ENCODE results near the gene NEDD4L.
"Not testable (repeated sequence)": the region's sequence is repeated elsewhere in the genome, so short reads cannot be mapped to it uniquely, and the experiment has no call there.

NEDD4L gene

DNA sequence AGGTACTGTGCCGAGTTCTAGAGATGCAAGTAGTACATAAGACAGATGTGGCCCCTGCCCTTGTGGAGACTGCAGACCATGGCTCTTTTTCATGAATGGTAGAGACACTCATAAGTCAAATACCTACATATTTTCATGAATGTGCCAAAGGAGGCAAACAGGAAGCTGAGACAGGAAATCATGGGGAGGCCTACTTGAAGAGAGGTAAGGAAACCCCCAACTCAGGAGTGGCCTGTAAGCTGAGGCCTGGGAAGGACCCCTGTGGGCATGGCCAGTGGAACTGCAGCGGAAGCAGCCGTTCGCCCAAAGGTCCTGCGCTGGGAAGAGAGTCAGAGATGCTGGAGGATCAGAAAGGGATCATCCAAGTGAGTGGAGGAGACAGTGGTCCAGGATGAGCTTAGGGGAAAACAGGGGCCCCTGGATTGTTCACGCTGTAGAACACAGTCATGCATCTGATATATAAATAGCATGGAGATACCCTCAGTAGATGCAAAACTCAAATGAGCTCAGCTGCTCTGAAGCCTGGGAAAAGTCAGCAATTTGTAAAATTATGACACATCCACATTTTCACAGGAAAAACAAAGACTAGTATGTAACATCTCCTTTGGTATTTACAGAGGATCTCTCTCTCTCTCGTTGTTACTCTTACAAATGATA lies 228.9 kb downstream of the NEDD4L start:
- DNase-seq, result no peak

GRCh38 chr18:58275176-58275575 lies 231.2 kb downstream of the NEDD4L start:
- DNase-seq, result no peak

- no peak for DNase-seq
These were observed 233.0 kb downstream of the NEDD4L start for GRCh38 chr18:58276789-58277739.

DNA sequence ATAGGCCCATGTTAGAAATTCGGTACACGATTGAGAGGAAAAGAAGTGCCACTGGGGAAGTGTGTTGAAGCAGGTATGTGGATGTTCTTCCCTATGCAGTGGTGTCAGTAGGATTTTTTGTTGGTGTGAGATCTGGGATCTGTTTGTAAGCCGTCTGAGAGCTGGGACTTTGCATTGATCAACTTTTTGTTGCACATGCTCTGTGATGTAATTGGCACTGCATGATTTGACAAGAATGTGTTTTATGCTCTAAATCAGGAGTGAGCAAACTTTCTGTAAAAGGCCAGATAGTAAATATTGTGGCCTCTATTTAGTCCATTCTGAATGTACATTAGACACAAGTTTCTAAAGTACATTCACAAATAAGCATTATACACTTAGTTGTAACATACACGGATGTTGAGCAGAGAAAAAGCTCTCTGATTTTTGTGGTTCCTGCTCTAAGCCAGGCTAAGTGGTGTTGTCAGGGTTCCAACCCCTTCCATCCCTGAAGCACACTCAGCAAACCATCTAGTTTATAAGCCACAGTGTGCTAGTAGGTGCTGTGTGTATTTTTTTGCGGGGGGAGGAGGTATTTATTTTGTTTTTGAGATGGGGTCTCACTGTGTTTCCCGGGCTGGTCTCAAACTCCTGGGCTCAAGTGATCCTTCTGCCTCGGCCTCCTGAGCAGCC lies 235.6 kb downstream of the NEDD4L start:
- no peak for DNase-seq

DNA sequence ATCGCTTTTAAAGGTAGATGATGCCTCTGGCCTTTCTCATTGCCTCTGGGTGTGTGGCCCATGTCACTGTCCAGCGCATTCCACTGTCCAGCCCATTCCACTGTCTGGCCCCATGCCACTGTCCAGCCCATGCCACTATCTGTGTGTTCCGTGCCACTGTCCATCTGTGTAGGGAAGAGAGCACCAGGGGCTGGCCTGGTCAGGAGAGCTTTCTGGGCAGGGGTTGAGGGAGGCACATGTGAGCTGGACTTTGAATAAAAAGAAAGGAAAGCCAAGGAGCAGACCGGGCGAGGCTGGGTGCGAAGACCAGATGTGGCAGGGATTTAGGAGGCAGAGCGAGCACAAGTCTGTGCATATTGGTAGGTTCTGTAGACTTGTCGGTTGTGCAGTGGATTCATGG lies 236.2 kb downstream of the NEDD4L start:
- DNase-seq, result no peak

GRCh38 chr18:58282872-58283271 lies 238.8 kb downstream of the NEDD4L start:
- DNase-seq, result not testable (repeated sequence)

GRCh38 chr18:58284699-58285448 lies 240.8 kb downstream of the NEDD4L start:
- no peak for DNase-seq

- no peak for DNase-seq
These were observed 241.6 kb downstream of the NEDD4L start for GRCh38 chr18:58285449-58286130.

DNA sequence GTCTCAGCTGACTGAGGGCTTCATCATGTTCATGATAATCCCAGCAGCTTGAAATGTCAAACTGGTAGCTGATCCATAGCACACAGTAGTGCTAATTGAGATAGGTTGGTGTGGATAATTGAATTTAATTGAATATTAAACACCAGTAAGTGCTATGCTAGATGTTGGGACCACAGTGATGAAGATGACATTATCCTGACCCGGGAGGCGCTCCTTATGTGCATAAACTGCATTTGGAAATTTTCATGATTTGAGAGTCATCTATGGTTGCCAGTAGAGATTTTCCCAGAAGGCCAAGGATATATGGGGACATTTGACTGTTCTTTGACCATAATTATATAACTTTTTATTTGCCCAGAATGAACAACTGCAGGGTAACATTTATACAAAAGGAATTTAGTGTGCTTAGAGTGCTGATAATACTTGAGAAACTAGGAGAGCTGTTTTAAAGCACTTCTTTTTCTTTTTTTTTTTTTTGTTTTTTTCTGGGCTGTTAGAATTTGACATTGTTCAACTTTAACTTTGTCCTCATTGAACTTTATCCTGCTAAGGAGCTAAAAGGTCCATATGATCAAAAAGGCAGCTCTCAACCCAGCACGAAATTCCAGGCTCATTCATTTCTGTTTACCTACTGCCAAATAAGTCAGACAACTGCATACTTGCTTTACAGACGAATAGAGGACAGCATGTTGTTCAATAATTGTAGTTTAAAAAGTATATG lies 242.8 kb downstream of the NEDD4L start:
- DNase-seq, result no peak

- DNase-seq, result no peak
These were observed 243.6 kb downstream of the NEDD4L start for GRCh38 chr18:58287353-58288274.

GRCh38 chr18:58288921-58289797 lies 245.1 kb downstream of the NEDD4L start:
- peak in 1 of 5 donors; percentile 22 for DNase-seq

- DNase-seq, result no peak
These were observed 246.2 kb downstream of the NEDD4L start for GRCh38 chr18:58290116-58290695.

GRCh38 chr18:58291131-58291530 lies 247.1 kb downstream of the NEDD4L start:
- DNase-seq, result no peak

- DNase-seq, result no peak
These were observed 248.6 kb downstream of the NEDD4L start for GRCh38 chr18:58292638-58293037.

DNA sequence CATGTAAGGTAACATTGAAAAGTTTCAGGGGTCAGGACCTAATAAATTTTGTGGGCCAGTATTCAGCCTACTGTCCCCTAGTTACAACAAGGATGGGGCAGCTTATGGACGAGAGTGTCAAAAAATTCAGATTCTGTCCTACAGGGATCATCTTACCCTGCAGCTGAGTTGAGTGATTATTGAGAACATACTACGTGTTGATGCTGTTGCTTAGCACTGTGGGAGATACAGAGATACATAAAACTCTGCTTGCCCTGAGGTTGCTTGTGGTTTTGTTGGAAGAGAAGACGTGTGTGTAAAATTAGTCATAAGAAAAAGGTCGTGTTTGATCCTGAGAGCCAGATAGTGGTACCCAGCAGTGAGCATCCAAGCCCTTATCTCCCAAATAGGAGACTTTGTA lies 253.2 kb downstream of the NEDD4L start:
- peak in 1 of 5 donors; percentile 29 for DNase-seq

DNA sequence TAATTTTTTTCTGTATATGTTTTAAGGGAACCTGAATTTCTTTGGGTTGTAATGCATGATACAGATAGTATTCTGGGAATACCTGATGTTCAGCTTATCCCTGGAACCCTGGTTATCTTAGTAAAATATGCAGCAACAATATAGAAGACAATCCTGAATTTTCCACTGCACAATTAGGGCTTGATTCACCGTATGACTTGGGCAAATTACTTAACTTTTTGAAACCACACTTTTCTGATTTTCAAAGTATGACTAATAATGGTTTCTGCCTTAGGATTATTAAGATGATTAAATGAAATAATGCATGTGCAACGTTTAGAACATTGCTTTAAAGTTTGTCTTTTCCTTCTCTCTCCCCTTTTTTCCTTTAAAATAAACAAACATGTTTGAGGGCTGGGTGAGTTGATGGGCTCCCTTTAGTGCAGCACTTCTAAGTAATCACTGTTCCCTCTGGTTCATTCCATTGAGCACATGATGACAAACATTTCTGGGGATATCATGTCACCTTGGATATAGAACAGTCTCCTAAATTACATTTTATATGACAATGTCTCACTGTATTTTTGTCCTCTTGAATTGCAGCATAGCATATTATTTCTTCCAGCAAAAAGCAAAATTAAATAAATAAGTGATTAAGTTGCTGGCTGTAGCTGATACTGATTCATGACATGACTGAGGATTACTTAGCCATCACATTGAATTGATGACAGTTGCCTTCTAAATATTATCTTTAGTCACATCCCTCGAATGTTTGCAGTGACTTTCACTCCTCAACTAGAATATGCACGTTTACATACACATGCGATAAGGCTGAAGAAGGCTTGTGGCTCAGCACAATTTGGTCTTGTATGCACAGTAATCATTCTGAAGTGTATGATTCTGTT lies 254.5 kb downstream of the NEDD4L start:
- no peak for DNase-seq

- DNase-seq, result no peak
These were observed 255.1 kb downstream of the NEDD4L start for GRCh38 chr18:58299135-58299473.

GRCh38 chr18:58299936-58300335 lies 255.9 kb downstream of the NEDD4L start:
- DNase-seq, result no peak
